GM19035 (cell line): ENCODE results near the gene WBP2NL.

Source experiments
- ATAC-seq: cut with Tn5 transposase; IDR thresholded peaks from one replicate; pipeline ENCODE4 v1.9.1; 2021; ENCODE audit not compliant: unreplicated experiment

The WBP2NL gene

GRCh38 chr22:41978732-41979131 is 19.9 kb upstream of the WBP2NL start:
- ATAC-seq: no peak

- ATAC-seq: no peak
These were observed 19.0 kb upstream of the WBP2NL start for GRCh38 chr22:41979423-41980250.

- ATAC-seq: no peak
These were observed 15.7 kb upstream of the WBP2NL start for GRCh38 chr22:41982865-41983264.

GRCh38 chr22:41983513-41984405 is 14.8 kb upstream of the WBP2NL start:
- ATAC-seq: no peak

GRCh38 chr22:41987276-41987675 is 11.3 kb upstream of the WBP2NL start:
- no peak for ATAC-seq

GRCh38 chr22:41989246-41989645 is 9.3 kb upstream of the WBP2NL start:
- ATAC-seq: no peak

GRCh38 chr22:41991111-41991510 is 7.5 kb upstream of the WBP2NL start:
- no peak for ATAC-seq

- ATAC-seq: no peak
These were observed 6.1 kb upstream of the WBP2NL start for GRCh38 chr22:41992496-41992895.

GRCh38 chr22:41995211-41995610 is 3.4 kb upstream of the WBP2NL start:
- ATAC-seq: no peak

- ATAC-seq: no peak
These were observed 1.8 kb upstream of the WBP2NL start for GRCh38 chr22:41996826-41997225.

- ATAC-seq: no peak
These were observed 1.9 kb downstream of the WBP2NL start for GRCh38 chr22:42000466-42000865.

GRCh38 chr22:42001121-42001520 is 2.5 kb downstream of the WBP2NL start:
- ATAC-seq: no peak

- ATAC-seq: no peak
These were observed 3.1 kb downstream of the WBP2NL start for GRCh38 chr22:42001706-42002105.

GRCh38 chr22:42007922-42008321 is 9.3 kb downstream of the WBP2NL start:
- ATAC-seq: no peak

GRCh38 chr22:42010778-42011177 is 12.2 kb downstream of the WBP2NL start:
- ATAC-seq: no peak

GRCh38 chr22:42013385-42013784 is 14.8 kb downstream of the WBP2NL start:
- ATAC-seq: no peak

GRCh38 chr22:42016111-42016510 is 17.5 kb downstream of the WBP2NL start:
- no peak for ATAC-seq

GRCh38 chr22:42018224-42018623 is 19.6 kb downstream of the WBP2NL start:
- no peak for ATAC-seq

- ATAC-seq: no peak
These were observed 23.0 kb downstream of the WBP2NL start for GRCh38 chr22:42021571-42021970.

- no peak for ATAC-seq
These were observed 23.7 kb downstream of the WBP2NL start for GRCh38 chr22:42022162-42022847.

- no peak for ATAC-seq
These were observed 26.8 kb downstream of the WBP2NL start for GRCh38 chr22:42025421-42025820.
